K562 (cell line): ENCODE results near the gene LY6G6D. TPM values are rescaled to one million over a fixed set of nuclear protein-coding genes. Genes with fewer than 3 reads are reported as not detected.
A peak's percentile ranks its signal among the peaks of the same experiment; 100 is the strongest.

Source experiments
- BDP1 ChIP-seq: IDR thresholded peaks from 3 replicates; pipeline ENCODE4 v1.6.1; 2011; ENCODE audit not compliant: insufficient read length, insufficient read depth
- CEBPG ChIP-seq, 3 experiments: fragments of 200-800 bp in 1 of 3; sonication (Bioruptor generic) in 1 of 3; sonication (generic) in 1 of 3; formaldehyde crosslinking in 1 of 3; IDR thresholded peaks in 2 of 3; conservative IDR thresholded peaks in 1 of 3; 2 replicates each; pipeline versions ENCODE4 v1.6.1 to v1.8.0; 2016 to 2022; ENCODE audit warnings: missing compliant biosample characterization in 2 of 3, missing genetic modification characterization in 2 of 3, mild to moderate bottlenecking in 1 of 3, missing genetic modification reagents in 1 of 3
- FOXJ2 ChIP-seq: fragments of 200-800 bp; sonication (Bioruptor generic); IDR thresholded peaks from 2 replicates; pipeline ENCODE4 v1.6.1; 2016; ENCODE audit warnings: missing genetic modification characterization, missing compliant biosample characterization
- GATA2 ChIP-seq: sonication (generic); formaldehyde crosslinking; IDR thresholded peaks from 2 replicates; pipeline ENCODE4 v1.4.0; 2020; ENCODE audit warnings: mild to moderate bottlenecking, missing genetic modification reagents
- KAT2B ChIP-seq: IDR thresholded peaks from one replicate; pipeline ENCODE4 v1.6.1; 2012; ENCODE audit warnings: low read depth, mild to moderate bottlenecking, control low read depth, inconsistent platforms, low read length, moderate library complexity
- KLF10 ChIP-seq: fragments of 250-450 bp; sonication (Bioruptor Pico); IDR thresholded peaks from 2 replicates; pipeline ENCODE4 v1.6.1; 2021; ENCODE audit warnings: matching md5 sums
- POLR2AphosphoS2 ChIP-seq: IDR thresholded peaks from 2 replicates; pipeline ENCODE4 v1.6.1; 2012; ENCODE audit warnings: low read length, improper control_type of control experiment
- RBM14 ChIP-seq: fragments of 200-400 bp; formaldehyde crosslinking; IDR thresholded peaks from 2 replicates; pipeline ENCODE4 v1.6.1; 2018; ENCODE audit warnings: low read depth, mild to moderate bottlenecking, low read length, moderate library complexity, borderline replicate concordance; ENCODE audit not compliant: insufficient read depth
- SUPT5H ChIP-seq: fragments of 450-650 bp; IDR thresholded peaks from 2 replicates; pipeline ENCODE4 v1.6.1; 2016
- ZC3H4 ChIP-seq: sonication (generic); formaldehyde crosslinking; IDR thresholded peaks from 2 replicates; pipeline ENCODE4 v1.9.0; 2021; ENCODE audit warnings: missing genetic modification reagents, borderline replicate concordance
- ZNF143 ChIP-seq: sonication (generic); formaldehyde crosslinking; IDR thresholded peaks from 2 replicates; pipeline ENCODE4 v1.9.0; 2022; ENCODE audit warnings: mild to moderate bottlenecking, missing genetic modification reagents
- ZNF165 ChIP-seq: fragments of 250-450 bp; sonication (Bioruptor Pico); IDR thresholded peaks from 2 replicates; pipeline ENCODE4 v1.4.0; 2020; ENCODE audit warnings: borderline replicate concordance
- ZNF282 ChIP-seq: sonication (generic); formaldehyde crosslinking; IDR thresholded peaks from 2 replicates; pipeline ENCODE4 v1.8.1; 2023; ENCODE audit warnings: missing genetic modification reagents
- ZNF318 ChIP-seq, 2 experiments: fragments of 450-650 bp; IDR thresholded peaks; 2 replicates each; pipeline ENCODE4 v1.6.1; 2016; ENCODE audit warnings: mild to moderate bottlenecking in 2 of 2, borderline replicate concordance in 1 of 2, low read depth in 1 of 2, moderate library complexity in 1 of 2
- ZNF75A ChIP-seq: fragments of 450-650 bp; formaldehyde crosslinking; IDR thresholded peaks from 2 replicates; pipeline ENCODE4 v1.4.0; 2020; ENCODE audit warnings: mild to moderate bottlenecking
- ZNF79 ChIP-seq: fragments of 250-450 bp; sonication (Bioruptor Pico); IDR thresholded peaks from 2 replicates; pipeline ENCODE4 v1.4.0; 2020; ENCODE audit warnings: low read depth, mild to moderate bottlenecking, moderate library complexity
- polyA plus RNA-seq, 8 experiments: library from polyadenylated mRNA; depleted of rRNA in 4 of 8; stranded (reverse) in 5 of 8; unstranded in 3 of 8; fragments of >200 nt; fragmentation: Nextera tagmentation in 2 of 8; fragmentation: Illumina TruSeq in 1 of 8; extraction: Ambion mirVana in 2 of 8; extraction: Trizol in 1 of 8; gene quantifications; 2 replicates each; pipeline versions ENCODE4 v1.2.1 to v1.2.3, GENCODE V29; 2011 to 2014; ENCODE audit warnings: inconsistent platforms in 1 of 8, missing spikeins in 1 of 8
- total RNA-seq, 7 experiments: library from RNA; depleted of rRNA in 6 of 7; stranded (reverse); fragments of >200 nt in 6 of 7; fragmentation: Illumina TruSeq in 2 of 7; extraction: Trizol in 2 of 7; gene quantifications; 2 replicates each; pipeline versions ENCODE4 v1.2.1 to v1.2.3, GENCODE V29; 2011 to 2021; ENCODE audit warnings: low replicate concordance in 1 of 7
- TF ChIP-seq, protein P1 (sequence below): fragments of 250-450 bp; sonication (Bioruptor Pico); IDR thresholded peaks from 2 replicates; pipeline ENCODE4 v1.8.0; 2022; ENCODE audit warnings: moderate library complexity, mild to moderate bottlenecking, inconsistent platforms
- TF ChIP-seq, protein P2 (sequence below): fragments of 450-650 bp; formaldehyde crosslinking; IDR thresholded peaks from 2 replicates; pipeline ENCODE4 v1.4.0; 2022; ENCODE audit warnings: missing genetic modification characterization

Gene LY6G6D
- total and polyA plus RNA-seq, 9 of the 15 experiments (the other 6 are each of a cell fraction or from before 2014, with no cell fraction given) = 0.30 to 0.38 TPM; not detected in 7

GRCh38 chr6:31687860-31688693 lies 27.1 kb upstream of the LY6G6D start (continued):
- TF ChIP-seq ZNF282 (CRISPR knock-in tag) (no peak; the same call in 1 of the 2 replicates), BDP1 (no peak), ZNF143 (CRISPR knock-in tag) (no peak), KLF10 (CRISPR knock-in tag) (no peak), ZNF75A (CRISPR knock-in tag) (no peak), POLR2AphosphoS2 (no peak), ZNF318 (IDR thresholded peaks at IDR 0.05; ENCODE audit: borderline replicate concordance in 1 of 2, low read depth in 1 of 2) (no peak), KAT2B (no peak), ZC3H4 (CRISPR knock-in tag) (peak; percentile 28; the same call in 1 of the 2 replicates), RBM14 (no peak), CEBPG (CRISPR knock-in tag; IDR thresholded peaks at IDR 0.05) (peak; percentile 24; the same call in 1 of the 2 replicates), CEBPG (tag; conservative IDR thresholded peaks at IDR 0.05 in 1 of 2, IDR thresholded peaks at IDR 0.05 in 1 of 2) (no peak), ZNF165 (CRISPR knock-in tag) (no peak), FOXJ2 (tag) (no peak), GATA2 (no peak), ZNF79 (CRISPR knock-in tag) (no peak), SUPT5H (no peak)
- TF ChIP-seq, protein P1, sequence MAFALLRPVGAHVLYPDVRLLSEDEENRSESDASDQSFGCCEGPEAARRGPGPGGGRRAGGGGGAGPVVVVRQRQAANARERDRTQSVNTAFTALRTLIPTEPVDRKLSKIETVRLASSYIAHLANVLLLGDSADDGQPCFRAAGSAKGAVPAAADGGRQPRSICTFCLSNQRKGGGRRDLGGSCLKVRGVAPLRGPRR (CRISPR knock-in tag) = no peak
- TF ChIP-seq, protein P2, sequence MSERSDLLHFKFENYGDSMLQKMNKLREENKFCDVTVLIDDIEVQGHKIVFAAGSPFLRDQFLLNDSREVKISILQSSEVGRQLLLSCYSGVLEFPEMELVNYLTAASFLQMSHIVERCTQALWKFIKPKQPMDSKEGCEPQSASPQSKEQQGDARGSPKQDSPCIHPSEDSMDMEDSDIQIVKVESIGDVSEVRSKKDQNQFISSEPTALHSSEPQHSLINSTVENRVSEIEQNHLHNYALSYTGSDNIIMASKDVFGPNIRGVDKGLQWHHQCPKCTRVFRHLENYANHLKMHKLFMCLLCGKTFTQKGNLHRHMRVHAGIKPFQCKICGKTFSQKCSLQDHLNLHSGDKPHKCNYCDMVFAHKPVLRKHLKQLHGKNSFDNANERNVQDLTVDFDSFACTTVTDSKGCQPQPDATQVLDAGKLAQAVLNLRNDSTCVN (CRISPR knock-in tag) = no peak
